Measurements from ENCODE around the gene GPRC5A.

- TF ChIP-seq POLR2A (IDR thresholded peaks at IDR 0.05) (no peak), CTCF (IDR thresholded peaks at IDR 0.05) (no peak), POLR2AphosphoS5 (IDR thresholded peaks at IDR 0.05) (no peak), EP300 (IDR thresholded peaks at IDR 0.05) (no peak)
These were observed 24.3 kb downstream of the GPRC5A start for GRCh38 chr12:12915656-12916055.

All from upper lobe of left lung (tissue), 4 donors.